SIG-M5 treated with dmso at 0.1 percent for 504 hours (cell line): Measurements from ENCODE around the gene DEGS2.
"Not testable (repeated sequence)": the region's sequence is repeated elsewhere in the genome, so short reads cannot be mapped to it uniquely, and the experiment has no call there.

ENCODE experiments used
- DNase-seq: peaks from one replicate; lab custom pipeline; 2025; ENCODE audit not compliant: unreplicated experiment; lab: John Stamatoyannopoulos, UW

Gene DEGS2

GRCh38 chr14:100180671-100181070, 21.2 kb upstream of the DEGS2 start:
- not testable (repeated sequence) for DNase-seq

GRCh38 chr14:100178691-100179090, 19.2 kb upstream of the DEGS2 start:
- no peak for DNase-seq

- no peak for DNase-seq
Observed at GRCh38 chr14:100176811-100177327, 17.4 kb upstream of the DEGS2 start.

GRCh38 chr14:100173353-100173752, 13.9 kb upstream of the DEGS2 start:
- no peak for DNase-seq

- DNase-seq = no peak
Observed at GRCh38 chr14:100172811-100173210, 13.4 kb upstream of the DEGS2 start.

- no peak for DNase-seq
Observed at GRCh38 chr14:100170880-100171279, 11.4 kb upstream of the DEGS2 start.

GRCh38 chr14:100168506-100168905, 9.1 kb upstream of the DEGS2 start:
- peak; percentile 45 for DNase-seq

- DNase-seq = no peak
Observed at GRCh38 chr14:100165831-100166440, 6.5 kb upstream of the DEGS2 start.

- no peak for DNase-seq
Observed at GRCh38 chr14:100165376-100165775, 5.9 kb upstream of the DEGS2 start.

- DNase-seq = no peak
Observed at GRCh38 chr14:100160534-100160916, 1.1 kb upstream of the DEGS2 start.

GRCh38 chr14:100159865-100160533, 554 bp upstream of the DEGS2 start:
- DNase-seq = no peak

- no peak for DNase-seq
Observed at GRCh38 chr14:100158566-100159093, 815 bp downstream of the DEGS2 start.

GRCh38 chr14:100157548-100158232, 1.8 kb downstream of the DEGS2 start:
- not testable (repeated sequence) for DNase-seq

GRCh38 chr14:100156776-100157175, 2.7 kb downstream of the DEGS2 start:
- no peak for DNase-seq

GRCh38 chr14:100155756-100156616, 3.5 kb downstream of the DEGS2 start:
- peak; percentile 49 for DNase-seq

- DNase-seq = no peak
Observed at GRCh38 chr14:100155049-100155621, 4.3 kb downstream of the DEGS2 start.

GRCh38 chr14:100153560-100153959, 5.9 kb downstream of the DEGS2 start:
- no peak for DNase-seq

GRCh38 chr14:100152091-100152490, 7.4 kb downstream of the DEGS2 start:
- DNase-seq = no peak

- no peak for DNase-seq
Observed at GRCh38 chr14:100150932-100151587, 8.4 kb downstream of the DEGS2 start.
